CD1c-positive myeloid dendritic cell (primary cell): ENCODE measurements around the gene LCNL1.
"Not testable (repeated sequence)": the region's sequence is repeated elsewhere in the genome, so short reads cannot be mapped to it uniquely, and the experiment has no call there.

Experiments
- DNase-seq: peaks from one replicate; pipeline ENCODE4 v3.0.0-alpha.2; 2016; ENCODE audit errors: extremely low spot score

Gene LCNL1

DNA sequence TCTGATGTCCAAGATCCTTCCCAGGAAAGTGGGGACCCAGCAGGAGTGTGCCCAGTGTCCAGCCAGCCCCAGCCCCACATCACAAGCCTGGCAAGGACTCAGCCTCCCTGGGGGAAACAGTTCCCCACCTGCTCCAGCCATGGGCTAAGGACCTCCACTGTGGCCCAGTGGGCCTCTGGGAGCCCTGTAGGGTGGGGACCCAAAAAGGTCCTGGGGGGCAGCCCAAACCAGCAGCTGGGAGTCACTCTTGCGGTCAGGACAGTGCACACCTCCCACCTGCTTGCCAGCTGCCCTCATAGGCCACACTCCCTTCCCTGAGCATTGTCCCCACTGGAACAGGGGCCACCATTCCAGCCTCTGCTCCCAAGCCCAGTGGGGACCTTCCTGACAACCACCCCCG is 43.6 kb downstream of the LCNL1 start:
- DNase-seq = no peak

GRCh38 chr9:137026828-137027227 is 44.0 kb downstream of the LCNL1 start:
- no peak for DNase-seq

DNA sequence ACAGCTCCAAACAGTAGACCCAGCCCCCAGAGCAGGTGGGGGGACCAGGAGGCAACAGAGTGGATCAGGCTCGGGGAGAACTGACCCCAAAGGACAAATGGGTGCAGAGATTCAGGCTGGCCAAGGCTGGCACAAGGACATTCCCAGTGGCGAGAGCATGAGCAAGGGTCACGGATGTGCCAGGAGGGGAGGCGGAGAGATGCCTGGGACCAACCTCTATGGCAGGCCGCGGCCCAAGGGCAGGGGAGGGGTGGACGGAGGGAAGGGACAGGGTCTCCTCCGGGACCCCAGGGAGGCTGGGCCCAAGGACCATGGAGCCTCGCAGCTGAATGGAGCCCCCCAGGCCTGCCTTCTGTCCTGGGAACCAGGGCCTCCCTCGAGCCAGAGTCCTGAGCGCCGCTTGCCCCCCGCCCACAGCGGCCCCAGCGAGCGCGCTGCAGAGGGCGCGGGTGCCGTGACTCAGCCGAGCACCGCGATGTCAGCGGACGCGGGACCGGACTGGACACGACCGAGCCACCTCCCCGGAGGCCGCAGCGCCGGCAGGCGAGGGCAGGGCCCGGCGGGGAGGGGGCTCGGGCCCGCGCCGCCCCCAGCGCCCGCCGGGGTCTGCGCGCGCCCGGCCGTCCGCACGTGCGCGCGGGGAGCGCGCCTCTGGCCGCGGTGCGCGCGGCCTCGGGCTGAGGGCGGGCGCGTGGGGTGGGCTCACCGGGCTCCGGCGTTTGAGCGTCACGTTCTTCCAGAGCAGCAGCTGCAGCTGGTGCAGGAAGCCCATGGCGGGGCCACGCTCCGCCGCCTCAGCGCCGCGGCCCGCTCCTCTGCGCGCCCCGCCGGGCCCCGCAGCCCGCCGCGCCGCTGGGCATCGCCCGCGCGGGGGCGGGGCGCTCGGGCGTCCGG is 44.8 kb downstream of the LCNL1 start, which contains the start of gene ABCA2:
Gene ABCA2 (minus strand): TSS at position 869 of the 894 bp plus-strand sequence. CDS start 97 bp downstream, at position 772.
- peak; percentile 39 for DNase-seq

GRCh38 chr9:137028263-137029057 is 45.7 kb downstream of the LCNL1 start:
- DNase-seq = peak; percentile 85

GRCh38 chr9:137029058-137029936 is 46.5 kb downstream of the LCNL1 start:
- peak; percentile 88 for DNase-seq

GRCh38 chr9:137030006-137030405 is 47.2 kb downstream of the LCNL1 start:
- DNase-seq = peak; percentile 48

DNA sequence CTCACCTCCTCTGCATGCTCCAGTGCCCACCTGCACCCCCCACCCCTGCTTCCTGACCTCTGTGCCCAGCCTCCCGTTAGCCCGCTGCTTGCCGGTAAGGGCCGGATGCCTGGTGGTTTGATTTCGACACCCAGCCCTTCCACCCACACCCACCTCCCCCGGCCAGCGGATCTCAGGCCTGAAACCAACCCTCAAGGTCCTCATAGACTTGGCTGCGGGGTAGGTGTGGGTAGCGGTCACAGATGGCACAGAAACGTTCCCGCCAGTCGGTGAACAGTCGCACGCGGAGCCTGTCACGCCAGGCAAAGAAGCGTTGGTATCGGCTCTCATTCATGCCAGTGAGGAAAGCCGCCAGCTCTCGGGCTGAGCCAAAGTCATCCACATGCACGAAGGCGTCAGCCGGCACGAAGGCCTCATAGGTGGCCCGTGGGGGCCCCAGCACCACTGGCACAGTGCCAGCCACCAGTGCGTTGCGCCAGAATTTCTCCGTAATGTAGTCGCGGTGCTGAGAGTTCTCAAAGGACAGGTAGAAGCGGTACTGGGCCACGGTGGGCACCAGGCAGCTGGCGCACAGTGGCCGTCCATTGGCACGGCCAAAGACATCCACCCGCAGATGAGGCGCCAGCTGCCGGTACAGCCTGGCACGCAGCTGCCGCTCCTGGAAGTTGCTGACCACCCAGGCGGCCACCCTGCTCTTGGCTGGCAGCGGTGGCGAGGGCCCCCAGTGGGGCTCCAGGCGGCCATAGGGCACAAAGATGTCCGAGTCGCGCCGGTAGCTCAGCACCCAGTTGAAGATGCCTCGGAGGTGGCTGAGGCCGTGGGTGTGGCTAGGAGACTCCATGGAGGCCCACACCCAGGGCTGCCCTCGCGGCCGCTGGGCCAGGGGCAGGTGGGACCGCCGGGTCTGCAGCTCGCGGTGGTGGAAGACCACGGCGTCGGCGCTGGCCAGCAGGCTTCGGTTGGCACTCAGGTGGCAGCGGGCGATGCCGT is 48.0 kb downstream of the LCNL1 start:
- peak; percentile 88 for DNase-seq

DNA sequence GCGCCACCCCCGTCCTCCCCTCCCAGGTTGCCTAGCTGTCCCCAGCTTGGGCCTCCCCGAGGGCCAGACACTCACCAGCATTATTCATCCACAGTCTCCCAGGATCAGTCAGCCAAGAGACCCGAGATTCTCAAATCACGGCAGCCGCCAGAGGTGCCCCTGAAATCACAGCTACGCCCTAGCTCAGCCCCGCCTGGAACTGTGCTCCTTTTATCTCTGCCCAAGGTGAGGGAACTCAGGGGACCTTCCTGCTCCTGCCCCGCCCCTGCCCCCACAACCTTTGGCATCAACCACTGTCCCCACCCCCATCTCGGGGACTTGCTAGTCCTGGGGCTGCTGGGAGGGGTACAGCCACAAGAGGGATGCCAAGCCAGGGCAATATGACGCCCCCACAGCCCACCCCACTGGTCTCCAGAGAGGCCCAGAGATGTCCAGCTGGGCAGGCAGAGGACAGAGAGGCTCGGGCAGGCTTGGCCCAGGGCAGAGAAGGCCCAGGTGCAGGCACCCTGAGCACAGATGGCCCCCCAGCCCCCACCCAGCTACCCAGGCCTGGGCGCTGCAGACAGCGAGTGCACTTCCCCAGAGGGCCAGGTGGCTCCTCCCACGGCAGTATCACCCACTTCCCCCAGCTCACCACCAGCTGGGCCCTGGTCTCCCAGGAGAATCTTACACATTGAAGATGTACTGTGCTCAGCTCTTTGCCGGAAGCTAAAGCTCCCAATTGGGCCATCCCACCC is 49.3 kb downstream of the LCNL1 start, which contains the start of gene FUT7:
Gene FUT7 (minus strand): TSS at position 185 of the 737 bp plus-strand sequence. CDS start 97 bp downstream, at position 88.
- DNase-seq = peak; percentile 69

DNA sequence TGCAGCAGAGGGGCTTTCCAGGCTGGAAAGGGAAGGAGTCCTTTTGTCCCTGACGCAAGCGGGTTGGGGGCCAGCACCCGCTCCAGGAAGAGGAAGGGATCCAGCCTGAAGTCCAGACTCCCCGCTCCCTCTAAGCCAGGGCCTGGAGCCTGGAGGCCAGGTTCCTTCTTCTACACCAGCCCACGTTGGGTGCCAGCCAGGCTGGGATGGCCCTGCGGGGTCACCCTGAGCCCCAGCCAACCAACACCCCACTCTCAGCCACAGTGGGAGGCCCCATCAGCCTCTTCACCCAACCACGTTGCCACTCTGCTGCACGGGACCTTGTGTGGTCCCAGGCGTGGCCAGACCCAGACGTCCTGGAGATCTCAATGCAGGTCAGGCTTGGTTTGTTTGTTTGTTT is 50.1 kb downstream of the LCNL1 start:
- DNase-seq = peak; percentile 96

- not testable (repeated sequence) for DNase-seq
Observed at GRCh38 chr9:137033481-137033880, 50.7 kb downstream of the LCNL1 start.

GRCh38 chr9:137034039-137034708 is 51.4 kb downstream of the LCNL1 start:
- peak; percentile 53 for DNase-seq

- DNase-seq = peak; percentile 90
Observed at GRCh38 chr9:137034709-137035506, 52.1 kb downstream of the LCNL1 start.
